Right atrium auricular region (tissue), 2 donors: ENCODE results near the gene LTA4H. TPM values are rescaled to one million over a fixed set of nuclear protein-coding genes. Genes with fewer than 3 reads are reported as not detected.

Experiments used
- DNase-seq: peaks from one replicate; pipeline ENCODE4 v3.0.0-alpha.2; 2019; ENCODE audit warnings: low spot score
- H3K27ac ChIP-seq, 2 donors: fragments of 200-600 bp; sonication (generic); 1 replicate in 1 of 2; 2 replicates in 1 of 2; pipeline ENCODE4 v1.5.1; 2016 to 2019
- H3K27me3 ChIP-seq, 2 donors: fragments of 200-600 bp; sonication (generic); one replicate each; pipeline versions ENCODE4 v1.5.1 to v1.6.0; 2017 to 2019
- H3K36me3 ChIP-seq: fragments of 200-600 bp; sonication (generic); one replicate; pipeline ENCODE4 v1.5.1; 2016
- H3K4me1 ChIP-seq, 2 donors: fragments of 200-600 bp; sonication (generic); one replicate each; pipeline versions ENCODE4 v1.5.1 to v1.6.0; 2017 to 2019
- H3K4me3 ChIP-seq, 2 donors: fragments of 200-600 bp; sonication (generic); 1 replicate in 1 of 2; 2 replicates in 1 of 2; pipeline ENCODE4 v1.5.1; 2017 to 2019; ENCODE audit warnings: mild to moderate bottlenecking in 1 of 2, moderate library complexity in 1 of 2
- H3K9me3 ChIP-seq, 2 donors: fragments of 200-600 bp; sonication (generic); one replicate each; pipeline ENCODE4 v1.5.1; 2019
- CTCF ChIP-seq, 2 donors: fragments of 200-600 bp; sonication (generic); IDR thresholded peaks; one replicate each; pipeline ENCODE4 v1.5.1; 2019; ENCODE audit warnings: antibody characterized with exemption in 2 of 2
- total RNA-seq, 2 donors: library from RNA; depleted of rRNA; stranded (reverse); fragments of >200 nt; gene quantifications; one replicate each; pipeline ENCODE4 v1.1.0, GENCODE V29; 2016

LTA4H gene
- total RNA-seq, 2 donors from 2014 or later: 42.3 to 45.5 TPM

- Histone ChIP-seq H3K4me3 (no peak overlapping the region), H3K27ac (no peak overlapping the region), H3K9me3 (no peaks in the 10 kb centered on the region), H3K4me1 (no peaks in the 10 kb centered on the region), H3K27me3 (no peaks in the 10 kb centered on the region), H3K36me3 (no peaks in the 10 kb centered on the region)
- DNase-seq: no peak
- TF ChIP-seq CTCF (IDR thresholded peaks at IDR 0.05): no peak
Observed at GRCh38 chr12:96048393-96048969, 13.1 kb upstream of the LTA4H start.

- Histone ChIP-seq H3K36me3 (no peaks in the 10 kb centered on the region), H3K4me3 (no peak overlapping the region), H3K9me3 (no peaks in the 10 kb centered on the region), H3K27ac (no peak overlapping the region), H3K27me3 (no peaks in the 10 kb centered on the region), H3K4me1 (no peaks in the 10 kb centered on the region)
- no peak for TF ChIP-seq CTCF (IDR thresholded peaks at IDR 0.05)
- no peak for DNase-seq
Observed at GRCh38 chr12:96047229-96048211, 12.1 kb upstream of the LTA4H start.

DNA sequence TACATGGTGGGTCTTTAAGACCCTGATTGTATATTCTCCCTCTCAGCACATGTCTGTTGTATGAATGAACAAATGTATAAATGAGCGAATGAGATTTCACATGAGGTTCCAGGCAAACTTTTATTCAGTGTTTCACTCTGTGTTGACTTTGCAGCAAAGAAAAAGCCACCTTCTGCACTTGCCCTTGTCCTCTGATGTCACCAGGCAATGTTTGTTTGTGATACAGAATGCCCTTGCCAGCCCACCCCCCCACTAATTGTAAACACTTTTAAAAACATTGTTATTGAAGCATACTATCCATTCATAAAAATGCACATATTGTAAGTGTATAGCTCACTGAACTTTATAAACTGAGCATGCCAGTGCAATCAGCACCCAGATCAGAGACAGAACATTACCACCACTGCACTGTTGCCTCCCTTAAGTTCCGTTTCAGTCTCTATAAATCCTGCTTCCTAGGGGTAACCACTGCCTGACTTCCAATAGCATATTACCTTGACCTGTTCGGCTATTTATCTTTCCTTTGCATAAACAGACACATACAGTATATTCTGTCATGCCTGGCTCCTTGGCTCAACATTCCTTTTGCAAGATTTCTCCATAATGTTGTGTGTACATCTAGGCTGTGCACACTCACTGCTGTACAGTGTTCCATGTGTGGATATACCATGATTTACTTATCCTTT is 11.3 kb upstream of the LTA4H start:
- H3K4me1 ChIP-seq: no peaks in the 10 kb centered on the region
- H3K9me3 ChIP-seq: no peaks in the 10 kb centered on the region
- no peaks in the 10 kb centered on the region for H3K36me3 ChIP-seq
- H3K4me3 ChIP-seq: no peak overlapping the region
- no peaks in the 10 kb centered on the region for H3K27me3 ChIP-seq
- H3K27ac ChIP-seq: no peak overlapping the region
- no peak for DNase-seq
- no peak for TF ChIP-seq CTCF (IDR thresholded peaks at IDR 0.05)

DNA sequence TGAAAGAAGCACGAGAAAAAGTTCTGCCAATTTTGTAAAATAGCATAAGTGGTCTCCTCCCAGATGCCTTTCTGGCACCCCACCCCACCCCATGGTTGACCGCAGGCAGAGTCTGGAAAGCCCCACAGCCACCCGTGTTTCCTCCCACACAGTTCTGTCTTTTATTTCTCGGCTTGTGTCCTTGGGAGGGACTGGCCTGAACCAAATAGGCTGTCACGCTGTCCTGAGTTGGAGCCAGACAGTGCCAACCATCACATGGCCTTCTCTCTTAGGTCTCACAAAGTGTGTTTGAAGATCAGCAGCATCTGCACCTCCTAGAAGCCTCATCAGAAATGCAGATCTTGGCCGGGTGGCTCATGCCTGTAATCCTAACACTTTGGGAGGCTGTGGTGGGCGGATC is 10.2 kb upstream of the LTA4H start:
- DNase-seq: no peak
- TF ChIP-seq CTCF (IDR thresholded peaks at IDR 0.05): no peak
- H3K27me3 ChIP-seq: no peaks in the 10 kb centered on the region
- H3K4me3 ChIP-seq: no peak overlapping the region
- no peaks in the 10 kb centered on the region for H3K9me3 ChIP-seq
- H3K27ac ChIP-seq: no peak overlapping the region
- no peaks in the 10 kb centered on the region for H3K4me1 ChIP-seq
- no peaks in the 10 kb centered on the region for H3K36me3 ChIP-seq

DNA sequence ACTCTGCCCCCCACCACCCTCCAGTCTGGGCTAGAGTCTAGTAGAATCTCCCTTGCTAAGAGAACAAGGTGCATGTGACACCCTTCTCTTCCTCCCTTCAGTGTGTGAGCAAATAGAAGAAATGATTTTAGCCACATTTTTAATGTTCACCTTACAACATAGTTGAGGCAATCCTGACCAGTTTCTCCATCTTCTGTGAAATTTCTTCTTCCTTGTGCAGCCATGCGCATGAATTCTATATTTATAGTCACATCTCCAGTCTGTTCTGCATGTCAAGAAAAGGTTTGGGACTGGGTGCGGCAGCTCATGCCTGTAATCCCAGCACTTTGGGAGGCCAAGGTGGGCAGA is 9.5 kb upstream of the LTA4H start:
- Histone ChIP-seq H3K4me1 (no peaks in the 10 kb centered on the region), H3K9me3 (no peaks in the 10 kb centered on the region), H3K4me3 (no peak overlapping the region), H3K27ac (no peak overlapping the region), H3K36me3 (no peaks in the 10 kb centered on the region), H3K27me3 (no peaks in the 10 kb centered on the region)
- TF ChIP-seq CTCF (IDR thresholded peaks at IDR 0.05): no peak
- no peak for DNase-seq
